Liver (tissue), 3 donors: ENCODE measurements around the gene KIF21A.
A peak's percentile ranks its signal among the peaks of the same experiment; 100 is the strongest.

ENCODE experiments used
- CTCF ChIP-seq: fragments of 150-350 bp; IDR thresholded peaks from 2 replicates; pipeline ENCODE4 v1.5.1; 2017; ENCODE audit warnings: improper control_type of control experiment, low read depth, low read length; ENCODE audit not compliant: missing input control
- EGR1 ChIP-seq, 2 donors: IDR thresholded peaks; 2 replicates each; pipeline ENCODE4 v1.6.1; 2016 to 2018; ENCODE audit warnings: antibody characterized with exemption in 2 of 2, low read depth in 2 of 2
- HNF4G ChIP-seq: IDR thresholded peaks from 2 replicates; pipeline ENCODE4 v1.6.1; 2016; ENCODE audit warnings: antibody characterized with exemption
- RXRA ChIP-seq, 2 donors: IDR thresholded peaks; 2 replicates each; pipeline ENCODE4 v1.6.1; 2017 to 2018; ENCODE audit warnings: antibody characterized with exemption in 2 of 2, mild to moderate bottlenecking in 1 of 2
- TAF1 ChIP-seq: conservative IDR thresholded peaks from 2 replicates; pipeline ENCODE4 v1.6.1; 2016; ENCODE audit warnings: antibody characterized with exemption, mild to moderate bottlenecking
- TF ChIP-seq, protein P1 (sequence below): IDR thresholded peaks from 2 replicates; pipeline ENCODE4 v1.6.1; 2016; ENCODE audit warnings: antibody characterized with exemption
- donor health status: healthy.
- donor health status: healthy.

- TF ChIP-seq TAF1 = no peak
- peak; percentile 10 to 40 for TF ChIP-seq RXRA (IDR thresholded peaks at IDR 0.05)
- no peak for TF ChIP-seq CTCF
- TF ChIP-seq, protein P1, sequence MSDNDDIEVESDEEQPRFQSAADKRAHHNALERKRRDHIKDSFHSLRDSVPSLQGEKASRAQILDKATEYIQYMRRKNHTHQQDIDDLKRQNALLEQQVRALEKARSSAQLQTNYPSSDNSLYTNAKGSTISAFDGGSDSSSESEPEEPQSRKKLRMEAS = no peak
- no peak for TF ChIP-seq EGR1 (IDR thresholded peaks at IDR 0.05; ENCODE audit: low read depth in 2 of 2)
- TF ChIP-seq HNF4G = no peak
These were observed 93.8 kb downstream of the KIF21A start for GRCh38 chr12:39348941-39349626.
